ENCODE measurements around the gene BABAM2. TPM values are rescaled to one million over a fixed set of nuclear protein-coding genes. Genes with fewer than 3 reads are reported as not detected.

BABAM2 gene
- total RNA-seq, 1 experiment from 2014 or later = 27.1 TPM

DNA sequence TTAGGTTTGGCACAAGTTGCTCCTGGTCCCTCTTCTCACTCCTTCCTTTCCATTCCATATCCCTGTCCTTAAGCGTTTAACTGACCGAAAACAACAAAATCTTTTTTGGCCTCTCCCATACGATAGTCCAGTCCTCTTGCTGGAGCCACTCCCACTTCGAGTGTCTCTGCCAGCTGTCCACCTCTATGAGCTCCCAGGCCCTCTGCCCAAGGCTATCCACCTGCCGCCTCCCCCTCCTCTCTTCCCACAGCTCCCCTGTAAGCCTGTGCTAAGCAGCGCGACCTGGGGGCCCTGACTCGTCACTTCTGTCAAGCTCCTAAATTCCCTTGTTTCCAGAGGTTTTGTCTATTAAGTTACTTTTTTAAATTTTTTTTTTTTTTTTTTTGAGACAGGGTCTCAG lies 455.1 kb downstream of the BABAM2 start:
- Histone ChIP-seq H2BK12ac (ENCODE audit: insufficient read length, low read depth, low read length) (no peak overlapping the region), H3K4me1 (ENCODE audit: insufficient read depth, low read length) (no peaks in the 10 kb centered on the region), H2BK5ac (ENCODE audit: insufficient read length, low read length) (no peak overlapping the region), H3K79me2 (ENCODE audit: insufficient read depth, low read length) (no peaks in the 10 kb centered on the region), H4K91ac (ENCODE audit: insufficient read length, low read depth, low read length) (no peak overlapping the region), H3K23me2 (ENCODE audit: insufficient read length, low read depth, low read length, poor library complexity, severe bottlenecking) (no peaks in the 10 kb centered on the region), H2BK20ac (ENCODE audit: low read depth, low read length, poor library complexity, severe bottlenecking) (no peak overlapping the region), H3K27me3 (ENCODE audit: insufficient read depth, low read length) (no peaks in the 10 kb centered on the region), H2BK120ac (ENCODE audit: low read depth, low read length, poor library complexity, severe bottlenecking) (no peak overlapping the region), H3K56ac (ENCODE audit: insufficient read length, low read depth, low read length) (no peak overlapping the region), H3K23ac (ENCODE audit: insufficient read length, low read depth, low read length) (no peak overlapping the region), H4K8ac (replicated peaks; ENCODE audit: insufficient read length, low read depth, low read length) (no peak overlapping the region), H3K79me1 (ENCODE audit: insufficient read depth, low read depth, low read length, poor library complexity, severe bottlenecking) (no peaks in the 10 kb centered on the region), H2AFZ (ENCODE audit: low read length) (no peak overlapping the region), H3K9me3 (ENCODE audit: control insufficient read depth, low read depth, low read length) (no peaks in the 10 kb centered on the region), H4K20me1 (ENCODE audit: control insufficient read depth, insufficient read depth, insufficient read length) (no peaks in the 10 kb centered on the region), H3T11ph (ENCODE audit: low read length) (no peak overlapping the region), H3K4me2 (ENCODE audit: insufficient read depth, insufficient read length, low read length) (no peak overlapping the region), H4K5ac (ENCODE audit: insufficient read length, low read depth, low read length) (no peak overlapping the region), H3K9ac (ENCODE audit: extremely low read depth, insufficient read length, low read length) (no peak overlapping the region), H3K14ac (ENCODE audit: insufficient read depth, low read length) (no peak overlapping the region), H2BK15ac (ENCODE audit: low read depth, low read length) (no peak overlapping the region), H3K4ac (ENCODE audit: low read depth, low read length) (no peak overlapping the region), H2AK5ac (ENCODE audit: insufficient read length, low read length) (no peak overlapping the region), H3K27ac (ENCODE audit: insufficient read length, low read depth, low read length) (no peak overlapping the region), H3K18ac (ENCODE audit: insufficient read length, low read depth, low read length) (no peak overlapping the region)
- TF ChIP-seq, protein P1, sequence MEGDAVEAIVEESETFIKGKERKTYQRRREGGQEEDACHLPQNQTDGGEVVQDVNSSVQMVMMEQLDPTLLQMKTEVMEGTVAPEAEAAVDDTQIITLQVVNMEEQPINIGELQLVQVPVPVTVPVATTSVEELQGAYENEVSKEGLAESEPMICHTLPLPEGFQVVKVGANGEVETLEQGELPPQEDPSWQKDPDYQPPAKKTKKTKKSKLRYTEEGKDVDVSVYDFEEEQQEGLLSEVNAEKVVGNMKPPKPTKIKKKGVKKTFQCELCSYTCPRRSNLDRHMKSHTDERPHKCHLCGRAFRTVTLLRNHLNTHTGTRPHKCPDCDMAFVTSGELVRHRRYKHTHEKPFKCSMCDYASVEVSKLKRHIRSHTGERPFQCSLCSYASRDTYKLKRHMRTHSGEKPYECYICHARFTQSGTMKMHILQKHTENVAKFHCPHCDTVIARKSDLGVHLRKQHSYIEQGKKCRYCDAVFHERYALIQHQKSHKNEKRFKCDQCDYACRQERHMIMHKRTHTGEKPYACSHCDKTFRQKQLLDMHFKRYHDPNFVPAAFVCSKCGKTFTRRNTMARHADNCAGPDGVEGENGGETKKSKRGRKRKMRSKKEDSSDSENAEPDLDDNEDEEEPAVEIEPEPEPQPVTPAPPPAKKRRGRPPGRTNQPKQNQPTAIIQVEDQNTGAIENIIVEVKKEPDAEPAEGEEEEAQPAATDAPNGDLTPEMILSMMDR (conservative IDR thresholded peaks at IDR 0.05) = no peak
- Mint-ChIP-seq H3K36me3 (ENCODE audit: insufficient read depth in 1 of 3, low read depth in 3 of 3) (no peaks in the 10 kb centered on the region), H3K27me3 (ENCODE audit: low read depth) (no peaks in the 10 kb centered on the region; the same call in 1 of the 2 replicates), H3K4me3 (no peak overlapping the region), H3K4me1 (peaks cover 16 to 30% of the 10 kb centered on the region in 2 experiments), H3K9me3 (no peaks in the 10 kb centered on the region), H3K27ac (no peak overlapping the region)
- DNase-seq = no peak
- no CpG with 5 or more reads among the region's 8 CpGs for WGBS (ENCODE audit: extremely low coverage, insufficient read length, low lambda C conversion rate)

Data from H9 (cell line).